ENCODE measurements around the gene TSPAN5.

TSPAN5 gene

DNA sequence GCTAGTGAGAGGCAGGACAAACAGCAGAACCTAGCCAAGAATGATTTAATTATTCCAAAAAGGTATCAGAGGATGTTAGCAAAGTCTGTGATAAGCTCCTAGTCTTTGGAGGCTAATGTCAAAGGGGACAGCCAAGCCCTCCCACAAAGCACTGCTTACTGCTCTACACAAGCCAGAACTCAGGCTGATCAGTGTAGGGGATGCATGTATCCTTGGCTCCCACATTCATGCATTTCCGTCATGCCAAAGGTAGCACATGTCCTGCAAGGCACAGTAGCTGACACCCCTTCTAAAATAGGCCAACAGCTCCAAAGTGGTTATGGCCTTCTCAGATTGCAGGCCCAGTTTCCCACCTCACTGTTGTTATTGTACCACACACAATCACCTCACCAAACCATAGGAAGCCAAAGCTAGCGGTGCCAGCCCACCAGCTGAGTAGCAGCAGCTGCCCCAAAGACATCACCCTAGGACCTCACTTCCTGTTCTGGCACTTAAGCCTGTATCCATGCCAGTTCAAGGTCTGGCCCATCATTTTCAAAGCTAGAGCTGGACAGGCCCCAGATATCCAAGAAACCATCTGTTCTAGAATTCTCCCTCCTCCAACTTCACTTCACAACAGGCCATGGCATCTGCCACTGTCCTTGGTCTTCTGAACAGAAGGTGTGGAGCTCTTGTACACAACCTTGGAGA lies 40.9 kb downstream of the TSPAN5 start:
- DNase-seq (ENCODE audit: low spot score), result no peak

DNA sequence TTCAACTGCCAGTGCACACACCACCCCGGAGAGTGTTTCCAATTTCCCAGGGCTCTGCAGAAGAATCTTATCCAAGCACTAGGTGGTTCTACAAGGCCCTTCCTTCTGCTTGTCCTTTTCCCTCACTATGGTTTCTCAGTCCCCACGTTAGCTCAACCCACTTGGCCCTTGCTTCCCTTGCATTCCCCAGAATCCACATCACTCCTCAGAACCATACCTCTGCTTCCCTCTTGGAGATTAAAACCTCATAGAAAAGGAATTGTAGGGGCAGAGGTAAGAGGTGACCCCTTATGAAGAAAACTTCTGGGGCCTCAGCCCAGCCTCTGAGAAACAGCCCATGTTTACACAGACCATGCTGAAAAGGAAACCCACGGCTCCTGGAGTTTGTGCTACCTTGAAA lies 42.4 kb downstream of the TSPAN5 start:
- DNase-seq (ENCODE audit: low spot score), result no peak

DNA sequence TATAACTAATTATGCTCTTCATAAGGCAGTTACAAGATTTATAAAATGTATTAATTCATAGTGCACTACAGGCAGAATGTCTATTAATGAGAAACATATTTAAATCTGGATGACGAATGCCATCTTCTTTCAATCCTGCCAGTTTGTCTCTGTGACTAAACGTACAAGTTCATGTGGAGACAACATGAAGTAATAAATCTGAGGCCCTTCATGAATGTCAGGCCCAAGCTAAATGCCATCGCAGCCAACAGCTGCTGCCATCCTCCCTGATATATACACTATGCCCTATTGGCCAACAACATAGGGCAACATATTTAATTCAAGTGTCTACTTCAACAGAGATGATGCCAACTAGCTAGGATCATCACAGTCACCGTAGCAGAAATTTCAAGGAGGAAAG lies 43.7 kb downstream of the TSPAN5 start:
- no peak for DNase-seq (ENCODE audit: low spot score)

DNA sequence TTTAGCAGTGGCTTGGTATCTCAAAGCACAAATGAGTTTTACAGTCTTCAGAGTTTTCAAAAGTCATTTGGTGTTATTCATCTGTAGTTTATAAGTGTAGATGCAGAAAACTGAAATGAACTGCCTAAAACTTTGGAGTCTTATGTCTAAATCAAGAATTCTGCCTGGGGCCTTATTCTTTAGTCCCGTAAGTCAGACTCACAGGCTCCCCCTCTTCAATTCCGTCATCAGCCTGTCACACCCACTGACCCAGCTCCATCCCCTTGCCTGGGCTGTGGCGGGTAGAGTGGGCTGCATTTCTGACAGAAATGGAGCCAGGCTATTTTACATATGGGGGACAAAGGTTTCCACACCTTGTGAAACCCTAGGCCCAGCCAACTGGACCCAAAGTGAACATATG lies 44.3 kb downstream of the TSPAN5 start:
- no peak for DNase-seq (ENCODE audit: low spot score)

DNA sequence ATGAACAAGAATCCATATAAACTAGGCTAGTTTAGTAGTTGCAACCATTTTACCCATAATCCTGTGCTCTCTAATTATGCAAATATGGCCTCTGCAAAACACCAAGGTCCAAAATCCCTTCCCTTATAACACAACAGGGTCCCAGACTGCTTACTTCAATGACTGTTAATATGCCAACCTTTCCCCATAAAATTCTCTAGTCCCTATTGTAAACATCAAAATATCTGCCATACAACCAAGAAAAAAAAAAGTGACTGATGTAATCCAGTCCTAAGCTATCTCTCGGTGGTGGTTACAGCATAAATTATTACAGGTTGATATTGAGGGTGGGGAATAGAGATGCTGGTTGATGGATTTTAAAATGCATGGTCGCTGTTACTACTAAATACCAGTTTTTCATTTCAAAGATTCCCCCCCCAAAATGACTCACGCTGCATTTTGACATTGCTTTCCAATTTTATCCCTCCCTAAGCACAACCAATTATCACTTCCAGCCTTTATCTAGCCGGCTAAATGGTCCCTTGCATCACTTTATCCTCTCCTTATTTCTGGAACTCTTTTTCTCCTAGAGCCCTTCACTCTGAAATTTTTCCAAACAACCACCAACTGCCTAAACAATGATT lies 44.8 kb downstream of the TSPAN5 start:
- DNase-seq (ENCODE audit: low spot score), result no peak

DNA sequence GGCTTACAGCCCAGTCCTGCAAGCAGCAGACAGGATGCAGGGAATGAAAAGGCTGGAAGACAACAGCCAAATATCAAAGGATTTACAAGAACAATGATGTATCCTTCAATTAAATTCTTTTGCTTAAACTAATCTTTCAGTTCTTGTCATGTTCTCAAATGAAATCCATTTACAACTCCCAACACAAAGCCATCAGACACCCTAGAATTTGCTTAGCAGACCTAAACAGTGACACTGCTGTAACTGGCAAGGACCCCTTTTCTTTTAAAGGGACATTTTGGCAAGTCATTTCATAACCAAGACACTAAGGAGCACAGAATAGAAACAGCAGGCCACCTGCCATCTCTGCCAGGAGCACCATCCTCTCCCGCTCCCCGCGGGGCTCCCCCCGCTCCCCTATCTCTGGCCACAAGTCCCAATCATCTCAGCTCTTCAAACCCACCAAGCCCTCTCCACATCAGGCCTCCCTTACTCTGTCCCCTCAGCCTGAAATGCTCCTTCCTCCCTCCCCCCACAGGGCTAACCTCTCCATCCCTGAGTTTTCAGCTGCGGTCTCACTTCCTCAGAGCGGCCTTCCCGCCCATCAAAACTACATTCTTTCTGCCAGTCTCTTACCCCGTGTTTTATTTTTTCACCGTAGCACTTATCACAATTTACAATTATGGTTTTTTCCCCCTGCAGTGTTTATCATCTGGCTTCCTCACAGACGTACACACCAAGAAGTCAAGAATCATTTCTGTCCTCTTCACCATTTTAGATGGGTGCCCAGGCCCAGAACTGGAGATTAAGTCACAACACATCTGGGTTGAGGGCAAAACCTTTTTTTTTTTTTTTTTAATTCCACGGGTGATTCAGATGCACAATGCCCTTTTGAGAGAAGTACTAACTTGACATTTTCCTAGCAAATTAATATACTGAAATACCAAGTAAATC lies 45.8 kb downstream of the TSPAN5 start:
- no peak for DNase-seq (ENCODE audit: low spot score)

DNA sequence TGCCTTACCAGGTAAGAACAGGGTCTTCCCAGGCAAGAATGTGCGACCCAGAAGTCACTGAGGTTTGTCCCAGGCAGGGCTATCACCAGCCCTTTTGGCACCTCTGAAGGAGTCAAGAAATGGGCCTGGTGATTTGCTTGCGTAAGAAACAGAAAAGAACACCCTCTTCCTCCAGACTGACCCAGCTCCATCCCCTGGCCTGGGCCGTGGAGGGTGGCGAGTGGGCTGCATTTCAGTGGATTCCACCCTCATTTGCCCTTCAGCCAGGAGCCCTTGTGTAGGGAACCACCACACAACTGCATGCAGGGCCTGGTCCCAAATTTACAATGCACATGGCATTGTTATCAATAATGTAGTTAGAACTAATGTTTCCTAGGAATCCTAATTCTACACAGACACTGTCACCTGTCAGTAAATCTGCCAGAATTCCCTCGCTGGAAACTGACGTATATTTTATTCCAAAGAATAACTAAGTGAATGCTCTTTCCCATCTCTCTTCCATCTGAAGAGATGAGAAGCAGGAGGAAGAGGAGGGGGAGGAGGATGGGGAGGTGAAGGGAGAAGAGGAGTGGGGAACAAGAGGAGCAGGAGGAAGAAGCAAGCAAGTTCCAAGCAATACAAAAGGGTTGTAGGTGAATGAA lies 46.6 kb downstream of the TSPAN5 start:
- no peak for DNase-seq (ENCODE audit: low spot score)

DNA sequence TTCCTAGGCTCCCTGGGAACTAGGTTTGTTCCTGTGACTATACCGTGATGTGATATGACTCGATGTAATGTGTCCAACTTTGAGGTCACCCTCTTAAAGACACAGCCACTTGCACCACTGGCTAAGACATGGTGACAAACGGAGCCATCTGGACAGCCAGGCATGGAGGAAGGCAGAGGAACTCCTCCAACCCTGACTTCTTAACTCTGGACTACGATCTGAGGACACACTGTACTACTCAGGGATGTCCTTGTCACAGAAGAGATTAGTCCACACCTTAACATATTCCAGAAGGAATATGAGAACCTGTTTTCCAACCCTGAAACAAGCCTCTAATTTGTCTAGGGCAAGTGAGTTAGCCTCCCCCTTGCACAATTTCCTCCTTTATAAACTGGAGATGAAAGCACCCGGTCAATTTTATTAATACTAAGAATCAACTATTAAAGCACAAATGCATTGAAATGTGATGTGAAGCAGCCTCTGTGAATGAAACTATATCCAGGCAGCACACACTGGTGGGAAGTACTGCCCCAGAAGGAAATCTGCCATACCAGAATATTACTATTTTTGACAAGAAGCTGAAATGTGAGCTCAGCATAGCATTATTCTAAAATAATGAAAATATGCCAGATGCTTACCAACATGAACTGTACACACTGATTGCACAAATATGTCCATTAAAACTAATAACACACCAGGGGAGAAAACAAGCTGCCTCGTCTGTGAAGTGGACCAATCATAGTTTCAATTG lies 47.3 kb downstream of the TSPAN5 start:
- no peak for DNase-seq (ENCODE audit: low spot score)

DNA sequence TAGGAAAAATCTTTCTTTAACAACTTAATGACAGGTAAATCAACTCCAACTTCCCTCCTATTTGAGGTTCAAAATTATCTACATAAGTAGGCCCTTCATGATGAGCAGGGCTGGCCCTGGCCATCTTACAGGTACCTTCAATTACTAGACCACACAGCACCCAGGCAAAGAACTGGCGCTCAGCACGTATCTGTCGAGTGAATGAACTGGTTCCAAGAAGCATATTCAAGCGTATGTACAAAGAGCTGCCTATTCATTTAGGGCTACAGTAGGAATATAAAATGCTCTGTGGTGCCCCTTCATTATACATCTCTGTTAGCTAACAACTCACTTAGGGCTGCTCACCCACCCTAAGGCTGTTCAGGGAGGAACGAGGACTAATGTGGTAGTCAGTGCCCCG lies 48.0 kb downstream of the TSPAN5 start:
- no peak for DNase-seq (ENCODE audit: low spot score)

DNA sequence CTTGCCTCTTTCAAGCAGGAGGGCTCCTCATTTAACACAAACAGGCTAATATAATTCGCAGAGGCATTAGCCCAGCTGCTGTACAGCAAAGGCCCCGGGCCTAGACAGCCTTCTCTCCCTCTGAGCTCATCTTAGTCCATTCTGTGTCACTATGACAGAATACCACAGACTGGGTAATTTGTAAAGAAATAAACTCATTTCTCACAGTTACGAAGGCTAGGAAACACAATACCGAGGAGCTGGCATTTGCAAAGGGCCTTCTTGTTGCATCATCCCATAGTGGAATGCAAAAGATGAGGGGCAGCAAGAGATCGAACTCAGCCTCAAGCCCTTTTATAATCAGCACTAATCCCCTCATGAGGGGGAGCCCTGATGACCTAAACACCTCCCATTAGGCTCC lies 48.5 kb downstream of the TSPAN5 start:
- no peak for DNase-seq (ENCODE audit: low spot score)

DNA sequence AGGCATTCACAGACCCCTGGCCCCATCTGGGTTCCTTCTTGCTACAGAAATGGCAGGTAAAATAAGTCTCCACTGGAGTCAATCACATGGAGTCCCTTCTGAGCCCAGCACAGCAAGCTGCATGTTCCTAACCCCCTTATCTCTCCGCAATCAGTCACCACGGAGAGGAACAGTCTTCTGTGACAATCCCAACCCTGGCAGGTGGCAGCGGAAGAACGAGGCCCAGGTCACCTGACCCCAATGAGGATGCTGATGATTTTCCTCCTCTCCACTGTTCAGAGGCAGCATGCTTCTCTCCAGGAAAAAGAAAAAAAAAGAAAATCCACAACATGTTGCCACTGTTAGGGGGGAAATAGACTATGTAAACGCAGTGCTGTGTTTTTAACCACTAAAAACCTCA lies 50.1 kb downstream of the TSPAN5 start:
- no peak for DNase-seq (ENCODE audit: low spot score)

DNA sequence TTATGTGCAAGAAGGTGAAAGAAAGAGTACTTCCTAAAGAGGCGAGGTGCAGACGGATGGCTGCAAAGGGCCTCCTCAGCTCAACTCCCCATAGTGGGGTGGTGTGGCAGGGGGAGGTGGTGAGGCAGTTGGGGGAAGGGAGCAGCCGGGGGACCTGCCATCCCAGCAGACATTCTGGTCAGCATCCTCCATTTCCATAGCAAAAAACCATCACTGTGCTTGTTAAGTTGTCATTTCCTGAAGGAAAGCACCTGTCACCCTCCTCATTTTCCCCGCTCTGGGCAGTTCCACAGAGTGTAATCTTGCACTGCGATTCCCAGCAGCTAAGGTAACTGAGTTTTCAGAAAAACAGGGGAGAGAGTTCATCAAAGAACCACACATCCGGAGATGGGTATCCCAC lies 51.5 kb downstream of the TSPAN5 start:
- DNase-seq (ENCODE audit: low spot score), result no peak

DNA sequence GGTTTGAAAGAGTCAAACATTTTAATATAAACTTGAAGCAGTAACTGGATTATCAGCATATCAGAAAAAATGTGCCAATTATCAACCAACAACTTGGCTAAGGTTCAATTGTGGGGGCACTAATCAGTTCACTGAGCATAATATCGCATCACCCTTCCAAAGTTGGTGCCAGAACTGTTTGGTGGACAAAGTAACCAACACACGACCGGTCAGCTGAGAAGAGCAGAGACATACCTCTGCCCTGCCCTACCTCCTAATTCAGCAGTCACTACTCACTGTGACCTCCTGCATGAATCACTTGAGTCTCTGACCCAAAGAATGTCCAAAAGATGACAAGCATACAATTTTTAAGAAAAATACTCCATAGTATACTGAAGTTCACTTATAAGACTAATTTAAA lies 53.2 kb downstream of the TSPAN5 start:
- DNase-seq (ENCODE audit: low spot score), result no peak

DNA sequence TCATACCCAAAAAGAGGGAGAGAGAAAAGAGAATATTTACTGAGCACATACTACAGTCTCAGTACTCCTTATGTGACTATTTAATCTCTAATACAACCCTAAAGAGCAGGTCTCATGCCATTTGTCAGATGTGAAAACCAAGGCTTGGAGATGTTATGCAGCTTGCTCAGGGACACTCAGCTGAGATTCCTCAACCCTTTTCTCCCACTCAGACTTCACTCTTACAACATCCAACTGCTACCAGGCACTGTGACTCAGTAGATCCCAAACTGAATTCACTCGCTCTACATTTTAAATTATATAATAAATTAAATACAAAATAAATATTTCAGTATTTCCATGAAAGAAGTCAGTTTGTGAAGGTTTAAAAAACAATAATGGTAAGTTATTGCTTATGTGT lies 53.7 kb downstream of the TSPAN5 start:
- DNase-seq (ENCODE audit: low spot score), result no peak

DNA sequence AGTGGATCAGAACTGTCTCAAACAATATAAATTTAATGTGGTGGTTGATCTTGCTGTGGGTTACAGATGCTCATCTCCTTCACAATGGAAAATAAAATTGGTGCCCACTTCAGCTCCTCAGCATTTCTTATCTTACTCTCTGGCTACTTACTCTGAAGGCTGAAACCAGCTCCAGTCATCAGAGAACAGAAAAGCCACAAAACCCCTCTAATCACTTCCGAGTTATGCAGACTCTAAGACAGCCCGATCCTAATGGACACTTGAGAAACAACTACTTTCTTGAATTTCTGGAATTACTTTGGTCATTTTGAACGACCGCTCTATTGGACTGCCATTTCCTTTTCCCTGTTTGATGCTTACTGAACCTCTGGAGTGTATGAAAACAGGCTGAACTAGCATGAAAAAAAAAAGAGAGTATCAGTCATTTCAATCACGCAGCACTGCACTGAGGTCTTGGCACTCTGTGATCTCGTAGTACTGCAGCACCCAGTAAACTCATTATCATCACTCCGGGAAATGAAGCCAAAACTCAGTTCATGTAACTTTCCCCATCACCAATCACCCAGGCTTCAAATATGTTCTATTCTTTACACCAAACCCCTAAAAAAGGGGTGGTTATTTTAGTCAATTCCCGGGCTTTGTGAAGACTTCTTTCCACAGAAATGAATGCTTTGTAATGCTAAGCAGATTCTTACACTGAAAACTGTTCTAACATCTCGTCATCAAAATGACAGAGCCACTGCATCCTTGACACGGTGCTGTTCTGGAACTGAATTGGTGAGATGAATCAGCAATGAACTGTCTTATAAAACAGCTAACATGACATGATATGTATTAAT lies 54.5 kb downstream of the TSPAN5 start:
- DNase-seq (ENCODE audit: low spot score), result no peak

DNA sequence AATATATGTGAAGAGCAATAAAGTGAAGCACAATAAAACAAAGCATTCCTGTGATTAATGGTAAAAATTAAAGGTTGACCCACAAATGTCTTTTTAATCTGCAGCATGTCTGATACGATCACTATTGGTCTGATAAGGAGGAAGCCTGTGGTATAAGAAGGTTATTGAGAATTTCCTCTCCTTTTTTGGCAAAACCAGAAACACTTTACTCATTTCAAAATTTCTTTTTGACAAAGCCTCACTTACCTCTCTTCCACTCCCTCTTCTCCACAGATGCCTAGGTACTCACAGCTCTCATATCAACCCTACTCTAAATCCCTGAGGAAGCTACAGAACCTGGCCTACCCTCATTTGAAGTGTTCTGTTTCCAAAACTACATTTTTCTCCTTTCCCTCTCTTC lies 56.1 kb downstream of the TSPAN5 start:
- no peak for DNase-seq (ENCODE audit: low spot score)

DNA sequence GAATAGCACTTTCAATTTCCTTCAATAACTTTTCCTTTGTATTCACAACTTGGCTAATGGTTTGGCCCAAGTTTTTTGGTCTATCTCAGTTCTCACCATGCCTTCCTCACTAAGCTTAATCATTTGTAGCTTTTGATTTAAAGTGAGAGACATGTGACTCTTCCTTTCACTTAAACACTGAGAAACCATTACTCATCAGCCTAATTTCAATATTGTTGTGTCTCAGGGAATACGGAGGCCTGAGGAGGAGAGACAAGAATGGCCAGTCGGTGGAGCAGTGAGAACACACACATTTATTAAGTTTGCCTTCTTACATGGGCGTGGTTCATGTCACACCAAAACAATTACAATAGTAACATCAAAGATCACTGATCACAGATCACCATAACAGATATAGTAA lies 56.7 kb downstream of the TSPAN5 start:
- DNase-seq (ENCODE audit: low spot score), result no peak

DNA sequence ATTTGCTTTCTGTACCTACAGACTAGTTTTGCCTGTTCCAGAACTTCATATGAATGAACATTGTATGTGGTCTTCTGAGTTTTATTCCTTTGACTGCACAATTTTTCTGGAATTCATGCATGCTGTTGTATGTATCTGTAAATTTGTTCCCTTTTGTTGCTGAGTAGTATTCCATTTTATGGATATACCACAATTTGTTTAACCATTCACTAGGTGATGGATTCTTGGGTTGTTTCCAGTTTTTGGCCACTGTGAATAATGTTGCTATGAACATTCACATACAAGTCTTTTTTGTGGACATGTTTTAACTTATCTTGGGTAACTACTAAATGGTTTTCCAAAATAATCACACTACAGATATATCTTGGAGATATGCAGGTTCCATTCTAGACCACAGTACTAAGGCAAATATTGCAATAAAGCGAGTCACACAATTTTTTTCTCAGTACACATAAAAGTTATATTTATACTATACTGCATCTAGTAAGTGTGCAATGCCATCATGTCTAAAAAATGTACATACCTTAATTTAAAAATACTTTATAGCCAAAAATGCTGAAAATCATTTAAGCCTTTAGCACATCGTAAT lies 58.7 kb downstream of the TSPAN5 start:
- no peak for DNase-seq (ENCODE audit: low spot score)

DNA sequence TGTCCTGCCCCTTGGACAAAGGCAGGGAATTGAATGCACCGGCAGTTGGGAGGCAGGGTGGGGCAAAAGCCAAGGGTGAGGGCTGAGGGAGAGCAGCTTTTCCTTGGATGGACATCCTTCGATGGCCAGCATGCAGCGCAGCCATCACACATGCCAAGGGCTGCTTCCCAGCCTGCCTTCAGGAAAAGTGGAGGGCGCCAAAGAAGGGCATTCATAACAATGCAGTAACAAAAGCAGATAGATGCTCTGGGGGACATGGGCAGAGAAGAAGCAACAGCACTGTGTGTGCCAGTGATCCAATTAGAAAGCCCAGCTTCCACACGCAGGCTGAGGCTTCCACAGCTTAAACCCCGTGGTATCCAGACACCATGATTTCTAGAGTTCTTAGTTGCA lies 71.5 kb downstream of the TSPAN5 start:
- DNase-seq (ENCODE audit: low spot score), result no peak

DNA sequence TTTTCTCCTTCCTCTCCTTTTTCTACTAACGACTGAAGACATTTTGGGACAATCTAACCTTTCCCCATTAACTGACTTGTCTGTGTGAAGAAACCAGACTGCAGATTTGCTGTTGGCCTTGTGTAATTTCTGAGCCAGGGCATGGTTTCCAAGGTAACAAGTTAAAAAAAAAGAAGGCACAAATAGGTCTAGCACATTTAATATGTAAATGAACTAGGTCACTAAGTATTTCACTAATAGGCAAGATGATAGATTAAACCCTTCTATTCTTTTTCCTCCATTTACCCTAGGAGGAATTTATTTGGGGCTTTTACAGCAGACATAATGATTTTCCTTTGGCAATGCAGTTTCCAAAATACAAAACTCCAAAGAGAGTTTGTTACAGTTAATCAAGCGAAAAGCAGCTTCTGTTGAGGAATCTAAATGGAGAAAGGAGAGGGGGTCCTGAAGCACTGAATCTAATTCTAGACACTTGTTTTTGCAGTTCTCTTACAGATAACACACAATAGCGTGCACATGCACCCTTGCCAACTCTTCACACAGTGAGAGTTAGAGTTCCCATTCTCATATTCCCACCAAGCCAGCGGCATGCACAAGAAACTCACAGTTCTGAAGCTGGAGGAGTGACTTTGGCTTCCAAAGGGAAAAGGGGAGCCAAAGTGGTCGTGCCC lies 72.0 kb downstream of the TSPAN5 start:
- DNase-seq (ENCODE audit: low spot score), result no peak
